K562 (cell line): ENCODE results near the gene PKD1L1. TPM values are rescaled to one million over a fixed set of nuclear protein-coding genes. Genes with fewer than 3 reads are reported as not detected.

Experiments
- DEAF1 ChIP-seq: fragments of 450-650 bp; formaldehyde crosslinking; IDR thresholded peaks from 2 replicates; pipeline ENCODE4 v1.4.0; 2020; ENCODE audit warnings: mild to moderate bottlenecking, moderate library complexity
- ETV5 ChIP-seq: sonication (generic); formaldehyde crosslinking; IDR thresholded peaks from 2 replicates; pipeline ENCODE4 v1.4.0; 2020; ENCODE audit warnings: low read depth, mild to moderate bottlenecking, missing genetic modification reagents
- HMG20A ChIP-seq: fragments of 450-650 bp; formaldehyde crosslinking; conservative IDR thresholded peaks from 2 replicates; pipeline ENCODE4 v1.4.0; 2020; ENCODE audit warnings: mild to moderate bottlenecking, mixed read lengths
- RAD21 ChIP-seq, 2 experiments: fragments of 250-450 bp in 1 of 2; fragments of 450-650 bp in 1 of 2; sonication (Bioruptor Pico) in 1 of 2; formaldehyde crosslinking in 1 of 2; IDR thresholded peaks in 1 of 2; conservative IDR thresholded peaks in 1 of 2; 2 replicates each; pipeline versions ENCODE4 v1.4.0 to v1.8.0; 2020 to 2022; ENCODE audit warnings: mild to moderate bottlenecking in 2 of 2, moderate library complexity in 1 of 2
- REST ChIP-seq, 2 experiments: fragments of 450-650 bp; formaldehyde crosslinking in 1 of 2; IDR thresholded peaks; 2 replicates each; pipeline versions ENCODE4 v1.4.0 to v1.6.1; 2014 to 2020; ENCODE audit warnings: mild to moderate bottlenecking in 2 of 2, borderline replicate concordance in 1 of 2, low read depth in 1 of 2
- SMC3 ChIP-seq: conservative IDR thresholded peaks from 2 replicates; pipeline ENCODE4 v1.6.1; 2011; ENCODE audit warnings: low read depth, low read length, improper control_type of control experiment; ENCODE audit not compliant: insufficient read depth
- STAG1 ChIP-seq: sonication (generic); formaldehyde crosslinking; IDR thresholded peaks from 2 replicates; pipeline ENCODE4 v1.5.0; 2020; ENCODE audit warnings: missing genetic modification reagents, borderline replicate concordance
- polyA plus RNA-seq, 8 experiments: library from polyadenylated mRNA; depleted of rRNA in 4 of 8; stranded (reverse) in 5 of 8; unstranded in 3 of 8; fragments of >200 nt; fragmentation: Nextera tagmentation in 2 of 8; fragmentation: Illumina TruSeq in 1 of 8; extraction: Ambion mirVana in 2 of 8; extraction: Trizol in 1 of 8; gene quantifications; 2 replicates each; pipeline versions ENCODE4 v1.2.1 to v1.2.3, GENCODE V29; 2011 to 2014; ENCODE audit warnings: inconsistent platforms in 1 of 8, missing spikeins in 1 of 8
- total RNA-seq, 7 experiments: library from RNA; depleted of rRNA in 6 of 7; stranded (reverse); fragments of >200 nt in 6 of 7; fragmentation: Illumina TruSeq in 2 of 7; extraction: Trizol in 2 of 7; gene quantifications; 2 replicates each; pipeline versions ENCODE4 v1.2.1 to v1.2.3, GENCODE V29; 2011 to 2021; ENCODE audit warnings: low replicate concordance in 1 of 7

PKD1L1 gene
- total and polyA plus RNA-seq, 9 of the 15 experiments (the other 6 are each of a cell fraction or from before 2014, with no cell fraction given), result 0.01 to 0.02 TPM; not detected in 7

GRCh38 chr7:47818796-47819606 lies 129.3 kb downstream of the PKD1L1 start (continued):
- TF ChIP-seq REST (IDR thresholded peaks at IDR 0.05; ENCODE audit: borderline replicate concordance), result peak; percentile 75
- no peak for TF ChIP-seq REST (CRISPR knock-in tag; IDR thresholded peaks at IDR 0.05; ENCODE audit: low read depth)
- TF ChIP-seq DEAF1, result peak; percentile 54
- TF ChIP-seq SMC3, result peak; percentile 65
- TF ChIP-seq RAD21 (CRISPR knock-in tag; conservative IDR thresholded peaks at IDR 0.05 in 1 of 2, IDR thresholded peaks at IDR 0.05 in 1 of 2), result peak; percentile 84 to 87
- peak; percentile 50; the same call in 1 of the 2 replicates for TF ChIP-seq STAG1
- no peak for TF ChIP-seq HMG20A (CRISPR knock-in tag)
- TF ChIP-seq ETV5 (CRISPR knock-in tag), result no peak
